GM12874 (cell line): ENCODE data around the gene WRAP73.

ENCODE experiments used
- CTCF ChIP-seq: IDR thresholded peaks from 2 replicates; pipeline ENCODE4 v1.5.1; 2011; ENCODE audit warnings: low read depth, mild to moderate bottlenecking, control low read depth, low read length, moderate library complexity; ENCODE audit not compliant: insufficient read depth

Gene WRAP73

DNA sequence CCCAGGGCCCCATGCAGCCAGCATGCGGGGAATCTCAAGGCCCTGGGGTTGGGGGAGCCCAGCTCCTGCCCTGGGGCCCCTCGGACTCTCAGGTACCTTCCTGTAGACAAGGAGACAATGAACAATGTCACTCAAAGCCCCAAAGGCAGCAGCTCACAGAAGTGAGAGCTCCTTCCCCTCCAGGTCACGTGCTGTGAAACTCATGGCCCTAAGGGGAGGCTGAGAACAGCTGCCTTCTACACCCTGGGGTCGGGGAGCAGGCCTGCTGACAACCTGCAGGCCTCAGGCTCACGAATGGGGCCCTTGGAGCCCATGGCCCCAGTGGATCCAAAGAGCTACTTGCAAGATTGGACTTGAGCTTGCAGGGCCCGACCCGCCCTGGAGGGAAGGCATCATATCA lies 41.7 kb downstream of the WRAP73 start:
- TF ChIP-seq CTCF = no peak

- no peak for TF ChIP-seq CTCF
Measured at GRCh38 chr1:3607703-3608065, 42.2 kb downstream of the WRAP73 start.

DNA sequence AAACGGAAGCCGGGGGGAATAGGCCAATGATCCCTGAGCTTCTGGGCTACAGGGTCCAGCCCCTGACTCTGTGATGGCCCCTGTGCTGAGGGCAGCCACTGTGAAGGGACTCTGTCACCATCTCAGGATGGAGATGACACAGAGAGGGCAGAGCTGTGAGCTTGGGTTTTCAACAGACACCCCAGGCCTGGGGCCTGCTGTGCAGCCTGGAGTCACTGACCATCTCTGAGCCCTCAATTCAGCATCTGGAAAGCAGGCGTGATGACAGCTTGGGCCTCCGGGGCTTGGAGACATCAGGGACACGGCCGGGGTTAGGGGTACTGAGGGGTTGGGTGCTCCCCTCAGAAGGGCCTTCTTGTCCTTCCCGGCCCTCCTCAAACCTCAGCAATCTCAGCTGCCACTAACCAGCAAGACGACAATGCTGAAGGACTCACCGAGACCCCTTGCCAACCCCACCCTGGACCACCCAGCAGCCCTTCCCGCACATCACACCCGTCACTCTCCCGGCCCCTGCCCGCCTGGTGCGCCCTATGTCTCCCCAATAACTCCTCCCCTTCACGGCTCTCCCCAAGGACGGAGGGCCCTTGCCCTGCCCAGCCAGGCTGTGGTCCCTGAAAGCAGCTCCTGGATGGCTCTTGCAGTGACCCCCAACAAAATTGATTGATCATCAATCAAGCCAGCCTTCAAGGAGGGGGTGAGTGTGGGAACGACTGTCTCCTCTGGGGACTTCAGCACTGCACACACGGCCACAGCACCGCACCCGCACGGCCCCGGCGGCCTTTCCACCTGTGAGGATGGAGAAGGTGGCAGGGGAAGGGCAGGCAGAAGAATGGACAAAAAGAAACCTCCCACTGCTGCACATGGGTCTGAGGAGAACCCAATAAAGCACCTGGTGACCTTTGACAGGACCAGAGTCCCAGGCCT lies 42.9 kb downstream of the WRAP73 start:
- no peak for TF ChIP-seq CTCF

- no peak for TF ChIP-seq CTCF
Measured at GRCh38 chr1:3604997-3605823, 44.7 kb downstream of the WRAP73 start.

GRCh38 chr1:3604468-3604974 lies 45.4 kb downstream of the WRAP73 start:
- TF ChIP-seq CTCF = no peak

- no peak for TF ChIP-seq CTCF
Measured at GRCh38 chr1:3603571-3604467, 46.1 kb downstream of the WRAP73 start.
